HG03432 (cell line): ENCODE measurements around the gene SFXN2.
A peak's percentile ranks its signal among the peaks of the same experiment; 100 is the strongest.
"Not testable (repeated sequence)": the region's sequence is repeated elsewhere in the genome, so short reads cannot be mapped to it uniquely, and the experiment has no call there.

ENCODE experiments used
- ATAC-seq: cut with Tn5 transposase; IDR thresholded peaks from one replicate; pipeline ENCODE4 v1.9.1; 2021; ENCODE audit warnings: mild to moderate bottlenecking, moderate library complexity; ENCODE audit not compliant: unreplicated experiment

Gene SFXN2

GRCh38 chr10:102716900-102717565, 2.6 kb downstream of the SFXN2 start:
- ATAC-seq = not testable (repeated sequence)

- no peak for ATAC-seq
These were observed 3.8 kb downstream of the SFXN2 start for GRCh38 chr10:102718220-102718619.

GRCh38 chr10:102720337-102720736, 5.9 kb downstream of the SFXN2 start:
- no peak for ATAC-seq

- ATAC-seq = no peak
These were observed 6.4 kb downstream of the SFXN2 start for GRCh38 chr10:102720775-102721301.

- no peak for ATAC-seq
These were observed 7.5 kb downstream of the SFXN2 start for GRCh38 chr10:102721954-102722353.

GRCh38 chr10:102723989-102724388, 9.6 kb downstream of the SFXN2 start:
- no peak for ATAC-seq

GRCh38 chr10:102726274-102726673, 11.8 kb downstream of the SFXN2 start:
- ATAC-seq = no peak

- ATAC-seq = no peak
These were observed 12.8 kb downstream of the SFXN2 start for GRCh38 chr10:102727037-102727818.

- no peak for ATAC-seq
These were observed 14.9 kb downstream of the SFXN2 start for GRCh38 chr10:102729029-102730026.

GRCh38 chr10:102731222-102731800, 16.9 kb downstream of the SFXN2 start:
- ATAC-seq = no peak

- no peak for ATAC-seq
These were observed 18.2 kb downstream of the SFXN2 start for GRCh38 chr10:102732661-102733060.

GRCh38 chr10:102735065-102735562, 20.7 kb downstream of the SFXN2 start:
- ATAC-seq = no peak

GRCh38 chr10:102738692-102739121, 24.3 kb downstream of the SFXN2 start:
- no peak for ATAC-seq

GRCh38 chr10:102740229-102740628, 25.8 kb downstream of the SFXN2 start:
- no peak for ATAC-seq

GRCh38 chr10:102741726-102742237, 27.3 kb downstream of the SFXN2 start:
- ATAC-seq = no peak

GRCh38 chr10:102742313-102742712, 27.9 kb downstream of the SFXN2 start:
- not testable (repeated sequence) for ATAC-seq

GRCh38 chr10:102743078-102743587, 28.7 kb downstream of the SFXN2 start:
- ATAC-seq = no peak

- peak; percentile 96 for ATAC-seq
These were observed 29.3 kb downstream of the SFXN2 start, which contains the start of gene WBP1L for GRCh38 chr10:102743588-102744373. WBP1L (plus strand) TSS chr10:102743948; CDS start chr10:102744054, 106 bp downstream.
